Activated naive CD8-positive, alpha-beta T cell treated with anti-CD3 and anti-CD28 coated beads for 36 hours (primary cell): Measurements from ENCODE around the gene PDHX. TPM values are rescaled to one million over a fixed set of nuclear protein-coding genes. Genes with fewer than 3 reads are reported as not detected.

Experiments
- DNase-seq: peaks from one replicate; pipeline ENCODE4 v3.0.0; 2021
- H3K27ac Mint-ChIP-seq: one replicate; pipeline ENCODE4 v1.8.0; 2022; ENCODE audit warnings: mild to moderate bottlenecking, moderate library complexity, mixed read lengths
- H3K27me3 Mint-ChIP-seq: one replicate; pipeline ENCODE4 v1.8.0; 2022; ENCODE audit warnings: mild to moderate bottlenecking, mixed read lengths
- H3K36me3 Mint-ChIP-seq: one replicate; pipeline ENCODE4 v1.8.0; 2021; ENCODE audit warnings: mild to moderate bottlenecking, mixed read lengths
- H3K4me1 Mint-ChIP-seq: one replicate; pipeline ENCODE4 v1.8.0; 2021; ENCODE audit warnings: mixed read lengths
- H3K4me3 Mint-ChIP-seq: one replicate; pipeline ENCODE4 v1.8.0; 2022; ENCODE audit warnings: mild to moderate bottlenecking, moderate library complexity, mixed read lengths
- H3K9me3 Mint-ChIP-seq: one replicate; pipeline ENCODE4 v1.8.0; 2022; ENCODE audit warnings: mixed read lengths
- total RNA-seq, 2 experiments: library from RNA; stranded (reverse); gene quantifications; one replicate each; pipeline ENCODE4 v1.2.3, GENCODE V29; 2021

PDHX gene
- total RNA-seq, 2 experiments from 2014 or later = 45.3 to 46.9 TPM

DNA sequence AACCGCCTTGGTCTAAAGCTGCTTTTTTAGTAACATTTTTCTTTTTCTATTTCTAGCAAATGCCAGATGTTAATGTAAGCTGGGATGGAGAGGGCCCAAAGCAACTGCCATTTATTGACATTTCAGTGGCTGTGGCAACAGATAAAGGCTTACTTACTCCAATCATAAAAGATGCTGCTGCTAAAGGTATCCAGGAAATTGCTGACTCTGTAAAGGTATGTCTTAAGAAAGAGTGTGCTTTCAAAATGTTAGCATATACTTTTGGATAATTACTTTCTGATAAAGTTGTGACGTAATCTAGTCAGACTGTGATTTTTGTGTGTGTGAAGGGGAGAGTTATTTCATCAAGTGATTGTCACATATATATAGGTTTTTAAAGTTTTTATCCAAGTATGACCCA, 68.1 kb downstream of the PDHX start:
- H3K9me3 Mint-ChIP-seq = peaks cover 4% of the 10 kb centered on the region
- H3K36me3 Mint-ChIP-seq = peaks cover 43% of the 10 kb centered on the region
- no peak overlapping the region for H3K4me3 Mint-ChIP-seq
- H3K27ac Mint-ChIP-seq = no peak overlapping the region
- no peaks in the 10 kb centered on the region for H3K27me3 Mint-ChIP-seq
- no peak for DNase-seq
- H3K4me1 Mint-ChIP-seq = peaks cover 15% of the 10 kb centered on the region

GRCh38 chr11:34986883-34987520, 70.6 kb downstream of the PDHX start:
- Mint-ChIP-seq H3K27me3 (no peaks in the 10 kb centered on the region), H3K36me3 (peaks cover 31% of the 10 kb centered on the region), H3K9me3 (no peaks in the 10 kb centered on the region), H3K4me3 (no peak overlapping the region), H3K27ac (no peak overlapping the region), H3K4me1 (peaks cover 12% of the 10 kb centered on the region)
- no peak for DNase-seq

- peaks cover 12% of the 10 kb centered on the region for H3K4me1 Mint-ChIP-seq
- DNase-seq = no peak
- H3K9me3 Mint-ChIP-seq = no peaks in the 10 kb centered on the region
- H3K27ac Mint-ChIP-seq = no peak overlapping the region
- no peaks in the 10 kb centered on the region for H3K27me3 Mint-ChIP-seq
- no peak overlapping the region for H3K4me3 Mint-ChIP-seq
- peaks cover 25% of the 10 kb centered on the region for H3K36me3 Mint-ChIP-seq
These were observed 71.2 kb downstream of the PDHX start for GRCh38 chr11:34987617-34988016.

- peaks cover 12% of the 10 kb centered on the region for H3K4me1 Mint-ChIP-seq
- peaks cover 22% of the 10 kb centered on the region for H3K36me3 Mint-ChIP-seq
- DNase-seq = no peak
- no peaks in the 10 kb centered on the region for H3K9me3 Mint-ChIP-seq
- no peaks in the 10 kb centered on the region for H3K27me3 Mint-ChIP-seq
- H3K27ac Mint-ChIP-seq = no peak overlapping the region
- H3K4me3 Mint-ChIP-seq = no peak overlapping the region
These were observed 72.2 kb downstream of the PDHX start for GRCh38 chr11:34988294-34989255.

DNA sequence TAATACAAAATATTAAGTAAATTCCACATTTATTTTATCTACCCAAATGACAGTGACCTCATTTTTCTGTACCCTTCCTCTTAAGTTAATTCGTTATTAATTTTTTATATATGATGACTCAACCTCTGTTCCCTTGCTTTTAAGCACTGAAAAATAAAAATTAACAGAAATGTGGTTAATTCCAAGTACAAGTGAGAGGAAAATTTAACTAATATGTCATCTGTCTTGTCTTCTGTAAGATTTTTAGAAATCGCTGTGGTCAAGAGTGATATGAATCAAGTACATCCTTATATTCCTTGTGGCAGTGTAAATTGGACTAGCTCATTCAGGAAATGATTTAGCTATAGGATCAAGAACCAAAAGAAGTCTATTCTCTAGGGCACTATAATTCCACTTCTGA, 74.5 kb downstream of the PDHX start:
- no peak for DNase-seq
- Mint-ChIP-seq H3K9me3 (no peaks in the 10 kb centered on the region), H3K4me1 (peaks cover 12% of the 10 kb centered on the region), H3K27me3 (no peaks in the 10 kb centered on the region), H3K36me3 (peaks cover 8% of the 10 kb centered on the region), H3K4me3 (no peak overlapping the region), H3K27ac (no peak overlapping the region)

GRCh38 chr11:34994854-34995253, 78.4 kb downstream of the PDHX start:
- no peak overlapping the region for H3K4me3 Mint-ChIP-seq
- no peaks in the 10 kb centered on the region for H3K9me3 Mint-ChIP-seq
- no peak overlapping the region for H3K27ac Mint-ChIP-seq
- H3K27me3 Mint-ChIP-seq = no peaks in the 10 kb centered on the region
- peaks cover 17% of the 10 kb centered on the region for H3K4me1 Mint-ChIP-seq
- DNase-seq = no peak
- no peaks in the 10 kb centered on the region for H3K36me3 Mint-ChIP-seq

DNA sequence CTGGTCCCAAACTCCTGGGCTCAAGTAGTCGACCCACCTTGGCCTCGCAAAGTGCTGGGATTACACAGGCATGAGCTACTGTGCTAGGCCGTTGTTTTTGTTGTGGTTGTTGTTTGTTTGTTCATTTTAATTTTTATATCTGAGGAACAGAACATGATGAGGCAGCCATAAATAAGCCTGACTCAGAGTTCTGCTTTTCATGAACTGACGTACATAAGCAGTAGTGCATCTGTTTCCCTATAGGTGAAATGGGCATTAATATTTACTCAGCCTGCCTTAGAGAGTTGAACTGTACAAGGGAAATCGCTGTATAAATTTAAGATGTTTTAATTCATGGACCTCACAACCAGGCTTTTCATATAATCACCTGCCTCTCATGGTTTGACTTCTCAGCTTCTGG, 80.5 kb downstream of the PDHX start:
- peaks cover 23% of the 10 kb centered on the region for H3K4me1 Mint-ChIP-seq
- no peak overlapping the region for H3K27ac Mint-ChIP-seq
- H3K27me3 Mint-ChIP-seq = no peaks in the 10 kb centered on the region
- H3K36me3 Mint-ChIP-seq = no peaks in the 10 kb centered on the region
- H3K4me3 Mint-ChIP-seq = no peak overlapping the region
- peaks cover 2% of the 10 kb centered on the region for H3K9me3 Mint-ChIP-seq
- no peak for DNase-seq

DNA sequence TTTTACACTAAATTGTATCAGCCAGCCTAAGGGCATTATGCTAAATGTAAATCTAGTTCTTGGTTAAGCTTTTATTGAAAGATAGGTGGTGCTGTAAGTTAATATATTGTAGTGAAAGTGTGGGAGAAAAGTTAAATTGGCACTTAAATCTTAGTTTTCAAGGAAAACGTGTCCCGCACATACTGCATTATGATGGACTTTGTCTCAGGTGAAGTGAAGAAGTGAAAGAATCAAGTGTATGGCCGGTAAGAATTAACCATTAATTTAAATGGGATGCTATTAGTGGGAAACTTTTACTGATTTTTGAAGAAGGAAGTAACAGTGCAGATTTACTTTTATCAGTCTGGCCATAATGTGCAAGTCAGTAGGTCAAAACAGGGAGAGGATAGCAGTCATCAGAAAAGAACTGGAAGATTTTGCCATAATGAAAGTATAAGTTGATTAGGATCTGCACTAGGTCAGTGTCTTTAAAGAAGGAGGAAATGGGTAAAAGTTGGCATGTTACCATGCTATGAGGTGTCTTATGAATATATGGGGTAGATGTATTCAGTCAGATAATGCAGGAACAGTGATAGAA, 81.6 kb downstream of the PDHX start:
- Mint-ChIP-seq H3K27ac (peak overlapping the region; percentile 20), H3K9me3 (peaks cover 2% of the 10 kb centered on the region), H3K36me3 (no peaks in the 10 kb centered on the region), H3K27me3 (no peaks in the 10 kb centered on the region), H3K4me1 (peaks cover 26% of the 10 kb centered on the region), H3K4me3 (no peak overlapping the region)
- no peak for DNase-seq

DNA sequence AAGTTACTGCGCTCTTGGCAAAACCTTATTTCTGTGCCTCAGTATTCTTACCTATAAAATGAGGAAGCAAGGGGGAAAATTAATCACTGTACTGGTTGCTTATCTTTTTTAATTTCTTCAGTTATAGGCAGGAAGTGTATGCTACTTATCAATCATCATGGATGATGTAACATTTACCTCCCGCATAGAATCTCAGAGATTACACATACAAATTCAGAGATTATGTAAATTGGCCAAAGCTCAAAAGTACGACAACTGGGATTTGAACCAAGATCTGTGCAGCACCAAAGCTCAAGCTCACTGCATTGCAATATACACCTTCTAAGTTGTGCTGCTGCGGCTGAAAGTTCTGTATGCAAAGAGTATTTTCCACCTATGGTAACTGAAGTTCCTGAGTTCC, 83.0 kb downstream of the PDHX start:
- Mint-ChIP-seq H3K9me3 (peaks cover 2% of the 10 kb centered on the region), H3K27ac (peak overlapping the region; percentile 10), H3K4me3 (no peak overlapping the region), H3K27me3 (no peaks in the 10 kb centered on the region), H3K36me3 (no peaks in the 10 kb centered on the region), H3K4me1 (peaks cover 38% of the 10 kb centered on the region)
- DNase-seq = no peak

GRCh38 chr11:35003186-35003585, 86.8 kb downstream of the PDHX start:
- H3K36me3 Mint-ChIP-seq = peaks cover 3% of the 10 kb centered on the region
- H3K9me3 Mint-ChIP-seq = peaks cover 2% of the 10 kb centered on the region
- no peak overlapping the region for H3K27ac Mint-ChIP-seq
- H3K4me1 Mint-ChIP-seq = peaks cover 61% of the 10 kb centered on the region
- H3K4me3 Mint-ChIP-seq = no peak overlapping the region
- no peaks in the 10 kb centered on the region for H3K27me3 Mint-ChIP-seq
- DNase-seq = no peak

- Mint-ChIP-seq H3K27me3 (no peaks in the 10 kb centered on the region), H3K27ac (peak overlapping the region; percentile 14), H3K4me1 (peaks cover 57% of the 10 kb centered on the region)
These were observed 87.2 kb downstream of the PDHX start for GRCh38 chr11:35003658-35004057.

DNA sequence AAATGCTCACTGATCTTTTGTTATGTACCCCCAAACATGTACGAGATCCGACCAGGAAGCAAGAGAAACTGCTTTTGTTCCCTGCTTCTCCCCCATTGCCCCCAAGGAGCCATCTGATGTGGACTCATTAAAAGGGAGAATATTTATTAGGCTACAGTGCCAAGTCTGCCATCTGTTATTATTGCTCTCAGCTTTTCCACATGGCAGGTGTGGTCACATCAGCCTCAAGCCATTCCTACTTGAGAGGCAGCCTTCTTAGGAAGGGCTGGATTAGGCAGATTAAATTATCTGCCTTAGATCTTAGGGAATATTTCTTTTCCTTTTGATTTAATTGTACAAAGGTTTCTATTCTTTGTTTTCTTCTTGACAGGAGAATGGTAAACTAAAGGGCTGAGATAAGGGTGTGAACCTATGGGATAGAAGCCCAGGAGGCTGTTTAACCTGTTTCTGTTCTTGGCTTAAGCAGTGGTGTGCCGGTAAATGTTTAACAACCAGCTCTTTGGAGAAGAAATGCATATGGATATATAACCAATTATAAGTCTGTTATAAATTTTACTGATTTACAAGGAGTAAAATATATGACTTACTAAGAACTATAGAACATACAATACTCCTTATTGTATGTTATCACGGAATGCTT, 88.8 kb downstream of the PDHX start:
- H3K27me3 Mint-ChIP-seq = no peaks in the 10 kb centered on the region
- H3K4me1 Mint-ChIP-seq = peaks cover 55% of the 10 kb centered on the region
- H3K36me3 Mint-ChIP-seq = peaks cover 3% of the 10 kb centered on the region
- DNase-seq = no peak
- no peak overlapping the region for H3K4me3 Mint-ChIP-seq
- H3K9me3 Mint-ChIP-seq = peaks cover 3% of the 10 kb centered on the region
- H3K27ac Mint-ChIP-seq = no peak overlapping the region

More at GRCh38 chr11:35003658-35004057, 87.2 kb downstream of the PDHX start:
- DNase-seq = no peak
- Mint-ChIP-seq H3K36me3 (peaks cover 3% of the 10 kb centered on the region), H3K4me3 (no peak overlapping the region), H3K9me3 (peaks cover 2% of the 10 kb centered on the region)

GRCh38 chr11:35006389-35007128, 90.1 kb downstream of the PDHX start:
- Mint-ChIP-seq H3K4me1 (peaks cover 59% of the 10 kb centered on the region), H3K36me3 (peaks cover 3% of the 10 kb centered on the region), H3K27me3 (no peaks in the 10 kb centered on the region), H3K27ac (peak overlapping the region; percentile 67), H3K4me3 (no peak overlapping the region), H3K9me3 (peaks cover 3% of the 10 kb centered on the region)
- peak; percentile 62 for DNase-seq

- Mint-ChIP-seq H3K4me3 (no peak overlapping the region), H3K27me3 (no peaks in the 10 kb centered on the region), H3K9me3 (peaks cover 1% of the 10 kb centered on the region), H3K4me1 (peaks cover 64% of the 10 kb centered on the region), H3K36me3 (peaks cover 3% of the 10 kb centered on the region), H3K27ac (no peak overlapping the region)
- DNase-seq = no peak
These were observed 90.9 kb downstream of the PDHX start for GRCh38 chr11:35007277-35007676.
